BE2C (cell line): ENCODE results near the gene PLIN1.

Experiments
- DNase-seq: peaks from one replicate; pipeline ENCODE4 v3.0.0-alpha.2; 2020
- H3K27me3 ChIP-seq: fragments of 250-450 bp; sonication (Bioruptor Pico); 2 replicates; pipeline ENCODE4 v1.5.1; 2020; ENCODE audit warnings: mild to moderate bottlenecking
- H3K36me3 ChIP-seq: fragments of 250-450 bp; sonication (Bioruptor Pico); 2 replicates; pipeline ENCODE4 v1.5.1; 2020; ENCODE audit warnings: mild to moderate bottlenecking
- H3K4me1 ChIP-seq: fragments of 250-450 bp; sonication (Bioruptor Pico); 2 replicates; pipeline ENCODE4 v1.5.1; 2020
- H3K4me3 ChIP-seq: 2 replicates; pipeline ENCODE4 v1.5.1; 2011; ENCODE audit warnings: low read depth, low read length
- H3K9me3 ChIP-seq: fragments of 250-450 bp; sonication (Bioruptor Pico); 2 replicates; pipeline ENCODE4 v1.5.1; 2020
- CTCF ChIP-seq: IDR thresholded peaks from 2 replicates; pipeline ENCODE4 v1.5.1; 2012; ENCODE audit warnings: mild to moderate bottlenecking, low read depth, low read length

PLIN1 gene

GRCh38 chr15:89674526-89674925, 4.6 kb downstream of the PLIN1 start:
- no peaks in the 10 kb centered on the region for H3K27me3 ChIP-seq
- peaks cover 17% of the 10 kb centered on the region for H3K4me1 ChIP-seq
- no peaks in the 10 kb centered on the region for H3K36me3 ChIP-seq
- no peak overlapping the region for H3K4me3 ChIP-seq
- DNase-seq = no peak
- no peak for TF ChIP-seq CTCF
- H3K9me3 ChIP-seq = no peaks in the 10 kb centered on the region

- Histone ChIP-seq H3K36me3 (no peaks in the 10 kb centered on the region), H3K27me3 (no peaks in the 10 kb centered on the region), H3K9me3 (no peaks in the 10 kb centered on the region), H3K4me1 (peaks cover 17% of the 10 kb centered on the region), H3K4me3 (peak overlapping the region; percentile 36)
- peak; percentile 93 for TF ChIP-seq CTCF
- peak; percentile 86 for DNase-seq
Observed at GRCh38 chr15:89673165-89673512, 6.0 kb downstream of the PLIN1 start.

GRCh38 chr15:89672221-89673164, 6.7 kb downstream of the PLIN1 start:
- Histone ChIP-seq H3K4me3 (peak overlapping the region; percentile 36), H3K36me3 (no peaks in the 10 kb centered on the region), H3K27me3 (no peaks in the 10 kb centered on the region), H3K4me1 (peaks cover 17% of the 10 kb centered on the region), H3K9me3 (no peaks in the 10 kb centered on the region)
- DNase-seq = peak; percentile 88
- TF ChIP-seq CTCF = no peak; the same call in 1 of the 2 replicates

GRCh38 chr15:89671687-89672086, 7.5 kb downstream of the PLIN1 start:
- peaks cover 17% of the 10 kb centered on the region for H3K4me1 ChIP-seq
- H3K36me3 ChIP-seq = no peaks in the 10 kb centered on the region
- H3K27me3 ChIP-seq = no peaks in the 10 kb centered on the region
- DNase-seq = no peak
- no peak for TF ChIP-seq CTCF
- H3K9me3 ChIP-seq = no peaks in the 10 kb centered on the region
- no peak overlapping the region for H3K4me3 ChIP-seq

- no peaks in the 10 kb centered on the region for H3K9me3 ChIP-seq
- peaks cover 17% of the 10 kb centered on the region for H3K4me1 ChIP-seq
- DNase-seq = no peak
- H3K36me3 ChIP-seq = no peaks in the 10 kb centered on the region
- no peak overlapping the region for H3K4me3 ChIP-seq
- no peak for TF ChIP-seq CTCF
- H3K27me3 ChIP-seq = no peaks in the 10 kb centered on the region
Observed at GRCh38 chr15:89670971-89671560, 8.1 kb downstream of the PLIN1 start.

- DNase-seq = no peak
- Histone ChIP-seq H3K27me3 (no peaks in the 10 kb centered on the region), H3K4me3 (no peak overlapping the region), H3K36me3 (no peaks in the 10 kb centered on the region), H3K9me3 (no peaks in the 10 kb centered on the region), H3K4me1 (peaks cover 17% of the 10 kb centered on the region)
- TF ChIP-seq CTCF = no peak
Observed at GRCh38 chr15:89669941-89670340, 9.2 kb downstream of the PLIN1 start.
